Gastroesophageal sphincter (tissue), 4 donors: ENCODE results near the gene ANXA5. TPM values are rescaled to one million over a fixed set of nuclear protein-coding genes. Genes with fewer than 3 reads are reported as not detected.
A peak's percentile ranks its signal among the peaks of the same experiment; 100 is the strongest.

Experiments
- ATAC-seq: fragments of 150-250 bp; one replicate; pipeline ENCODE4 v1.9.1; 2016; ENCODE audit warnings: mild to moderate bottlenecking, moderate library complexity
- H3K27ac ChIP-seq, 4 donors: fragments of 200-600 bp; sonication (generic) in 3 of 4; 1 replicate in 3 of 4; 2 replicates in 1 of 4; pipeline ENCODE4 v1.5.1; 2016 to 2019
- H3K27me3 ChIP-seq: fragments of 200-600 bp; sonication (generic); one replicate; pipeline ENCODE4 v1.5.1; 2019
- H3K36me3 ChIP-seq, 2 donors: fragments of 200-600 bp; sonication (generic); one replicate each; pipeline ENCODE4 v1.5.1; 2019; ENCODE audit warnings: control low read depth in 1 of 2
- H3K4me1 ChIP-seq, 3 donors: fragments of 200-600 bp; sonication (generic); 1 replicate in 2 of 3; 2 replicates in 1 of 3; pipeline ENCODE4 v1.5.1; 2016 to 2019; ENCODE audit warnings: control low read depth in 2 of 3
- H3K4me3 ChIP-seq, 2 donors: fragments of 200-600 bp; sonication (generic); one replicate each; pipeline ENCODE4 v1.5.1; 2019; ENCODE audit warnings: mild to moderate bottlenecking in 1 of 2, moderate library complexity in 1 of 2
- H3K9me3 ChIP-seq, 3 donors: fragments of 200-600 bp; sonication (generic); one replicate each; pipeline ENCODE4 v1.5.1; 2017 to 2019; ENCODE audit warnings: control low read depth in 2 of 3
- CTCF ChIP-seq, 4 experiments: fragments of 200-600 bp in 2 of 4; fragments of 450-650 bp in 2 of 4; sonication (generic) in 1 of 4; IDR thresholded peaks; one replicate each; pipeline ENCODE4 v1.5.1; 2017 to 2019; ENCODE audit warnings: antibody characterized with exemption in 4 of 4, mild to moderate bottlenecking in 2 of 4, moderate library complexity in 2 of 4
- EP300 ChIP-seq: sonication (generic); formaldehyde crosslinking; IDR thresholded peaks from one replicate; pipeline ENCODE4 v1.6.1; 2017; ENCODE audit warnings: antibody characterized with exemption, mild to moderate bottlenecking
- POLR2A ChIP-seq, 2 donors: fragments of 450-650 bp; IDR thresholded peaks; one replicate each; pipeline ENCODE4 v1.6.1; 2017; ENCODE audit warnings: antibody characterized with exemption in 2 of 2, mild to moderate bottlenecking in 2 of 2, moderate library complexity in 1 of 2
- POLR2AphosphoS5 ChIP-seq: sonication (generic); formaldehyde crosslinking; IDR thresholded peaks from one replicate; pipeline ENCODE4 v1.6.1; 2017; ENCODE audit warnings: antibody characterized with exemption
- WGBS, 2 donors: methylation state at CpG; one replicate each; pipeline ENCODE4 v1.1.5; 2018; ENCODE audit warnings: low coverage in 1 of 2; 5-methylcytosine and 5-hydroxymethylcytosine counted together
- total RNA-seq, 4 donors: library from RNA; depleted of rRNA; stranded (reverse); fragments of >200 nt; gene quantifications; one replicate each; pipeline ENCODE4 v1.1.0, GENCODE V29; 2016

The ANXA5 gene
- total RNA-seq, 4 donors from 2014 or later, result 235 to 412 (median 359) TPM

GRCh38 chr4:121712783-121713182, 16.0 kb upstream of the ANXA5 start:
- WGBS, 2 donors, result 83 to 85% methylated on average over 4 of the region's 4 CpGs
- no peak for ATAC-seq
- Histone ChIP-seq H3K4me1 (peaks cover 0 to 9% (median 0%) of the 10 kb centered on the region in 3 donors), H3K36me3 (no peaks in the 10 kb centered on the region), H3K4me3 (no peak overlapping the region), H3K9me3 (no peaks in the 10 kb centered on the region), H3K27ac (peak overlapping the region in 3 of 4 donors; percentile 75 to 83 (median 81)), H3K27me3 (no peaks in the 10 kb centered on the region)
- TF ChIP-seq POLR2AphosphoS5, result no peak
- TF ChIP-seq EP300, result no peak
- TF ChIP-seq CTCF (IDR thresholded peaks at IDR 0.05), result no peak
- no peak for TF ChIP-seq POLR2A (IDR thresholded peaks at IDR 0.05)

- peak; percentile 50 for ATAC-seq
- Histone ChIP-seq H3K27me3 (no peaks in the 10 kb centered on the region), H3K9me3 (no peaks in the 10 kb centered on the region), H3K4me3 (peak overlapping the region in 1 of 2 donors; percentile 28), H3K36me3 (no peaks in the 10 kb centered on the region), H3K4me1 (peaks cover 0 to 9% (median 0%) of the 10 kb centered on the region in 3 donors), H3K27ac (peak overlapping the region; percentile 35 to 83 (median 78))
- no peak for TF ChIP-seq EP300
- no peak for TF ChIP-seq POLR2AphosphoS5
- TF ChIP-seq POLR2A (IDR thresholded peaks at IDR 0.05), result no peak
- no peak for TF ChIP-seq CTCF (IDR thresholded peaks at IDR 0.05)
- WGBS, 2 donors, result 44 to 54% methylated on average over 7 of the region's 7 CpGs
Observed at GRCh38 chr4:121712001-121712651, 15.3 kb upstream of the ANXA5 start.

DNA sequence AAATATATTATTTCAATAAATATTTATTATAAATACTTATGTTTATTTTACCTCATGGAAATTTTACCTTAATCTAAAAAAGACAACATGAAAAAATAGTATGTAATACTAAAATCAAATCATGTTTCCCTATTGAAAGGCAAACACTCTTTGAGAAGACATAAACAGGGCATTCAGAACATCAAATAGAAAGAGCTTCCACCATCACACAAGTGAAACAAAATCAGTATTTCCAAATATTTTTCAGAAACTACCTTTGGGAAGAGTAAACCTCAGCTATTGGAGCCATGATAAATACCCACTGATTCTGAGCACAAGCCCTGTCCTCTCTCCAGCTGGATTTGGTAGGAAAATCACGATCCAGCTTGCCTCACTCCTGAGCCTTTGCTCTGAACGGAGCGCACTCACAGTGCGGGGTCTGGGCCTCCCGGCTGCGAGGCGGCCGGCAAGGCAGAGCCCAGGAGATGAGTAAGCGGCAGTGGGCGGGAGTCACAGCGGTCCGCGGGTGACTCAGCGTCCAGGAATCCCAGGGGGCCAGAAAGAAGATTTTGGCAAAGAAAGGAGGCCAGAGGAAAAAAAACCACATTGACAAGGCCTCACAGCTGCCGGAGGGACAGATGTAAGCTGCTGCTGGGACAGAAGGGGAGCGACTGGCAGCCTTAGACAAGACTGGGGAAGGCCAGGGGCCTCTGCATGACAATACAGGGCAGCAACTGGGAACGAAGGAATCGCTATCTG, 14.7 kb upstream of the ANXA5 start:
- peak; percentile 28 to 39 for TF ChIP-seq POLR2A (IDR thresholded peaks at IDR 0.05)
- TF ChIP-seq POLR2AphosphoS5, result peak; percentile 85
- no peak for TF ChIP-seq CTCF (IDR thresholded peaks at IDR 0.05)
- no peak for TF ChIP-seq EP300
- no peaks in the 10 kb centered on the region for H3K36me3 ChIP-seq
- ATAC-seq, result peak; percentile 99
- H3K27ac ChIP-seq, result peak overlapping the region; percentile 35 to 83 (median 78)
- peaks cover 0 to 9% (median 0%) of the 10 kb centered on the region in 3 donors for H3K4me1 ChIP-seq
- H3K27me3 ChIP-seq, result no peaks in the 10 kb centered on the region
- no peaks in the 10 kb centered on the region for H3K9me3 ChIP-seq
- 0 to 4% methylated on average over 3 to 15 of the region's 18 CpGs for WGBS, 2 donors
- peak overlapping the region in 1 of 2 donors; percentile 28 for H3K4me3 ChIP-seq

DNA sequence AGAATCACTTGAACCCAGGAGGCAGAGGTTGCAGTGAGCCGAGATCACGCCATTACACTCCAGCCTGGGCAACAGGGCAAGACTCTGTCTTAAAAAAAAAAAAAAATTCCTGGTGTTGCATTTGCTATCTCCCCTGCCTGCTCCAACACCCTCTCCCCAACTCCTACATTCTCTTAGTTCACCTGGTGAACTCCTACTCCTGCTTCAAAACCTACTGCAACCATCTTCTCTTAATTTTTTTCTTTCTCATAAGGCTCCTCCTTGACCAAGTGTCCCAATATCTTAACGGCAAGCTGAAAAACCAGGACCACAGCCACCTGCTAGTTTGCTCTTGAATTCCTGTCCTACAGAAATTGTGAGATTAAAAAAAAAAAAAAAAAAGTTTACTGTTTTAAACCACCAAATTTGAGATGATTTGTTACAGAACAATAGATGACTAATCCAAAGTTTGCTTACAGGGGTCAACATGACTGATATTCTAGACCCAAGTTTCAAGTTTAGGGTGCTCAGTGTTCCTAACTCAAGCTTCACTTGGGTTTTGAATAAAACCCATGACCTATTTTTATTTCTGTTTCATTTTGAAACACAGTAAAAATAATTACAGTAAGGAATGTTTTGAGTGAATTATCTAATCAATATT, 13.1 kb upstream of the ANXA5 start:
- Histone ChIP-seq H3K27ac (no peak overlapping the region), H3K9me3 (no peaks in the 10 kb centered on the region), H3K36me3 (no peaks in the 10 kb centered on the region), H3K4me1 (peaks cover 0 to 9% (median 0%) of the 10 kb centered on the region in 3 donors), H3K4me3 (no peak overlapping the region), H3K27me3 (no peaks in the 10 kb centered on the region)
- TF ChIP-seq EP300 (no peak), POLR2A (IDR thresholded peaks at IDR 0.05) (no peak), POLR2AphosphoS5 (no peak), CTCF (IDR thresholded peaks at IDR 0.05) (no peak)
- ATAC-seq, result no peak
- WGBS, 2 donors, result 94 to 100% methylated on average over 3 of the region's 3 CpGs
